PFSK-1 (cell line): ENCODE results near the gene PRRC2B.

Source experiments
- FOXP2 ChIP-seq: optimal IDR thresholded peaks from 2 replicates; pipeline ENCODE3; 2011; ENCODE audit warnings: borderline replicate concordance, control low read depth, inconsistent platforms; ENCODE audit not compliant: insufficient read depth; ENCODE audit errors: extremely low read length, extremely low read depth
- POLR2AphosphoS5 ChIP-seq: IDR thresholded peaks from 2 replicates; pipeline ENCODE4 v1.6.1; 2012; ENCODE audit warnings: low read depth, mild to moderate bottlenecking, control low read depth, low read length, moderate library complexity
- SIN3A ChIP-seq: IDR thresholded peaks from 2 replicates; pipeline ENCODE4 v1.6.1; 2012; ENCODE audit warnings: mild to moderate bottlenecking, low read length, moderate library complexity, borderline replicate concordance; ENCODE audit not compliant: insufficient read depth
- TAF1 ChIP-seq: IDR thresholded peaks from 2 replicates; pipeline ENCODE4 v1.6.1; 2012; ENCODE audit warnings: low read length, control low read depth, borderline replicate concordance; ENCODE audit not compliant: insufficient read depth
- TF ChIP-seq, protein P1 (sequence below), 2 experiments: IDR thresholded peaks; 2 replicates each; pipeline versions ENCODE4 v1.6.1 to v1.8.0; 2011 to 2012; ENCODE audit warnings: low read depth in 2 of 2, low read length in 2 of 2, control low read depth in 1 of 2, inconsistent platforms in 1 of 2, mild to moderate bottlenecking in 1 of 2, moderate library complexity in 1 of 2; ENCODE audit not compliant: insufficient read depth in 1 of 2

Gene PRRC2B

DNA sequence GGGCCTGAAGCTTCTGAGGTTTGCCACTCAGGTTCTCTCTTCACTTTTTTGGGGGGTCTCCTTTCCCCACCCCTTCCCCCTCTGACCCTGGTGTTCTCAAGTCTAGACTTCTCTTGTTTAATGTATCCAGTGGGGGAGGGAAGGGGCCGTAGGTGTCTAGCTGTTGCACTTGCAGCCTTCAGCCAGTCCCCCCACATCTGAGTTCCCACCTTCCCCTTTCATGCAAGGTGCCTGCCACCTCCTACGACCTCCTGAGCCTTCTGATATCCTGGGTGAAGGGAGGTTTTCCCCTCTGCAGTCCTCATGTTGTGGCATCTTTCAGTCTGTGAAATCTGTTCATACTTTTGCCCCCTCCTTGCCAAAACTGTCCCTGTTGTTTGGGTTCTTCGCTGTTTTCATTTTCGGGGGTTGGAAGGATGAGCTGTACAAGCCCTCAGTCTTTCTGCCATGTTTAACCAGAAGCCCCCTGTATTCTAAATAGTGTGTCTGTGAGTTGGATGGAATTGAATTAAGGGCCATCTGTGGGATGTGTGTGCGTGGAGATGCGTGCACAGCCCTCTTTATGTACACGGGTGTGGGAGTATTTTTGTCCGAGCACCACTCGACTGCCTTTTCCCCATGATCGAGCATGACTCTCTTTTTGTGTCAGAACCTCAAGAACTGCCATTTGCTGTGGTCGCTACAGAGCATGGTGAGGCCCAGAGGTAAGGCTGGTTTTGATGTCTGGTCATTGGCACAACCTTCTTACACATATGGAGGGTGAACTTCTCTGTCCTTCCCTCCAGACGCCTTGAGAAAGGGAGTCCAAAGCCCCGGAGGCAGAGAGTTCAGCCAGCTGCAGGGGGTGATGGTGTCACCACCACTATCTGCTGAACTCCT lies 23.6 kb downstream of the PRRC2B start:
- TF ChIP-seq SIN3A (no peak), POLR2AphosphoS5 (no peak), FOXP2 (no peak), TAF1 (no peak)
- TF ChIP-seq, protein P1, sequence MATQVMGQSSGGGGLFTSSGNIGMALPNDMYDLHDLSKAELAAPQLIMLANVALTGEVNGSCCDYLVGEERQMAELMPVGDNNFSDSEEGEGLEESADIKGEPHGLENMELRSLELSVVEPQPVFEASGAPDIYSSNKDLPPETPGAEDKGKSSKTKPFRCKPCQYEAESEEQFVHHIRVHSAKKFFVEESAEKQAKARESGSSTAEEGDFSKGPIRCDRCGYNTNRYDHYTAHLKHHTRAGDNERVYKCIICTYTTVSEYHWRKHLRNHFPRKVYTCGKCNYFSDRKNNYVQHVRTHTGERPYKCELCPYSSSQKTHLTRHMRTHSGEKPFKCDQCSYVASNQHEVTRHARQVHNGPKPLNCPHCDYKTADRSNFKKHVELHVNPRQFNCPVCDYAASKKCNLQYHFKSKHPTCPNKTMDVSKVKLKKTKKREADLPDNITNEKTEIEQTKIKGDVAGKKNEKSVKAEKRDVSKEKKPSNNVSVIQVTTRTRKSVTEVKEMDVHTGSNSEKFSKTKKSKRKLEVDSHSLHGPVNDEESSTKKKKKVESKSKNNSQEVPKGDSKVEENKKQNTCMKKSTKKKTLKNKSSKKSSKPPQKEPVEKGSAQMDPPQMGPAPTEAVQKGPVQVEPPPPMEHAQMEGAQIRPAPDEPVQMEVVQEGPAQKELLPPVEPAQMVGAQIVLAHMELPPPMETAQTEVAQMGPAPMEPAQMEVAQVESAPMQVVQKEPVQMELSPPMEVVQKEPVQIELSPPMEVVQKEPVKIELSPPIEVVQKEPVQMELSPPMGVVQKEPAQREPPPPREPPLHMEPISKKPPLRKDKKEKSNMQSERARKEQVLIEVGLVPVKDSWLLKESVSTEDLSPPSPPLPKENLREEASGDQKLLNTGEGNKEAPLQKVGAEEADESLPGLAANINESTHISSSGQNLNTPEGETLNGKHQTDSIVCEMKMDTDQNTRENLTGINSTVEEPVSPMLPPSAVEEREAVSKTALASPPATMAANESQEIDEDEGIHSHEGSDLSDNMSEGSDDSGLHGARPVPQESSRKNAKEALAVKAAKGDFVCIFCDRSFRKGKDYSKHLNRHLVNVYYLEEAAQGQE (IDR thresholded peaks at IDR 0.05; ENCODE audit: insufficient read depth in 1 of 2, low read depth in 2 of 2, low read length in 2 of 2) = no peak

DNA sequence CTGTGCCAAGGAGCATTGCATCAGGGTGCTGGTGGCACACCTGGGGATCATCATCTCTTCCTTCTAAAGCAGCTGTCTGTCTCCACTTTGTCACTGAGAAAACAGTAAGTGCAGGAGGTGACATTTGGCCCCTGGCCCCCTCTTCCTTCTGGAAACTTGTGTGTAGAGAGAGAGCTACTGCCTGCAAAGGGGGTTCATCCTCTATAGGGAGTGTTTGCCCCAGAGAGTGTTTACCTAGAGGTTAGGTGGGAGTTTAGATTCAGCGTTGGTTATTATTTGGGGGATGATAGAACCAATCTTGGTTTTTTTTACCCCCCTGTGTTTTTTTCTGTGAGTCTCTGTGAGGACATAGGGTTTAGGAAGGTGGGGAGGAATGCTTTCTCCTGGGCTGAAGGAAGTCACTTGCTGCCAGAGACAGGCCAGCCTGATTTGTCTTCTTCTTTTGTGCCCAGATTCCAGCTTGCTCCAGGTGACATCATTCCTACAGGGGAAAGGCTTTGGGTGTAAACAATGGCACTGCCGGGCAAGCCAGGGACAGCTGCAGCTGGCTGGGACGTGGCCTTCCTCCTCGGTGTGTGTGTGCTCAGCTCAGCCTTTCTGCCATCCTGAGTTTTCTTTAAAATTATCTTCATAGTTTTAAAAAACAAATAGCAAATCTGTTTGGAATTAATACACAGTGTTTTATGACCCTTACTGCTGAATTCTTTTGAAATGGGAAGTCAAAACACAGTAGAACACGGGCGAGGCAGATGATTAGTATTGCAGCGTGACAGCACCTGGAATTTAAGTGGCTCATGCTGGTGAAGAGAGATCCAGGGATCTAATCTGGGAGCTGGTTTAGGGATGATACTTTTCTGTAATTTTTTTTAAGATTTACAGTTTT lies 24.5 kb downstream of the PRRC2B start:
- TF ChIP-seq FOXP2 (peak; percentile 50), SIN3A (no peak), POLR2AphosphoS5 (no peak)

DNA sequence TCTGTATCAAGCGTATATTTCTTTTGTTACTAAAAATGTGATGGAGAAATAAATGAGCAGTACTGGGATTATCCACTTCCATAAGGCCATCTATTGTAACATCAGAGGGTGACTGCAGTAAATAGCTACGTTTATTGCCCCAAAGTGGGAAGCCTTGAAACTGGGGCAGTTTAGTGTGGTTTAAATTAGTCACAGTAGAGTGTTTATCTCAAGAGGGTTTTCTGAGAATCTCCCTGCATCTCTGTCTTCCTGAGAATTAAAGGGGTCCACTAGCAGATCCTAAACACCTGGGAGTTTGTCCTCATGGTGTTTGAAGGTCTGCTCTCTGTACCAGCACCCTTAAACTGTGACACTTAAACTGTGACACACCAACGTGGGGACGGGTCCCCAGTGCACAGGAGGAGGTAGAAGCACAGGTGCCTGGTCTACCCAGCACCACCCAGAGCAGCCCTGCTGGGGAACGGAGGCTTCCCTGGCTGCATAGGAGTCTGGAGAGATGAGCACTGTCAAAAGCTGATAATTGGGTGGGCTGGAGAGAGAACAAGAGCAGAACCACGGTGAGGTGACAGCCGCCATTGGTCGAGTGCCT lies 25.2 kb downstream of the PRRC2B start:
- TF ChIP-seq FOXP2 (no peak), TAF1 (no peak), POLR2AphosphoS5 (no peak), SIN3A (no peak)
- TF ChIP-seq, protein P1 (IDR thresholded peaks at IDR 0.05; ENCODE audit: insufficient read depth in 1 of 2, low read depth in 2 of 2, low read length in 2 of 2) = no peak

DNA sequence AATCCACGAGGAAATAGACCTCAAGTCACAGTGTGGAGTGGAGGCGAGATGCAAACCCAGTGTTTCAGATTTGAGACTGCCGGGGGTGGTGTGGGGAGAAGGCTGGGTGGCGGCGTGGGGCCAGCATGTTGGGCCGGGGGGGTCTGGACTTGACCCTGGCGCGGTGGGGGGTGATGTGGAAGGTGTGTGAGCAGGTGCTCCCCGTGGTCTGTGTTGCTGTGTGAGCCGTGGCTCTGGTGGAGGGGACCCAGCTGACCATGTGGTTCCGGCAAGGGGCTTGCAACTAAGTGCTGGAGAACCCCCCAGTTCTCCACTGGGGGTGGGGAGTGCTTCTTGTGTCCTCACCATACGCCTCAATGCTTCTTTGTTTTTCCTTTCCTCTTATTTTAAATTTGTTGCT lies 25.8 kb downstream of the PRRC2B start:
- no peak for TF ChIP-seq SIN3A
- TF ChIP-seq POLR2AphosphoS5 = no peak
- no peak for TF ChIP-seq FOXP2
- TF ChIP-seq TAF1 = no peak
- TF ChIP-seq, protein P1 (IDR thresholded peaks at IDR 0.05; ENCODE audit: insufficient read depth in 1 of 2, low read depth in 2 of 2, low read length in 2 of 2) = no peak

DNA sequence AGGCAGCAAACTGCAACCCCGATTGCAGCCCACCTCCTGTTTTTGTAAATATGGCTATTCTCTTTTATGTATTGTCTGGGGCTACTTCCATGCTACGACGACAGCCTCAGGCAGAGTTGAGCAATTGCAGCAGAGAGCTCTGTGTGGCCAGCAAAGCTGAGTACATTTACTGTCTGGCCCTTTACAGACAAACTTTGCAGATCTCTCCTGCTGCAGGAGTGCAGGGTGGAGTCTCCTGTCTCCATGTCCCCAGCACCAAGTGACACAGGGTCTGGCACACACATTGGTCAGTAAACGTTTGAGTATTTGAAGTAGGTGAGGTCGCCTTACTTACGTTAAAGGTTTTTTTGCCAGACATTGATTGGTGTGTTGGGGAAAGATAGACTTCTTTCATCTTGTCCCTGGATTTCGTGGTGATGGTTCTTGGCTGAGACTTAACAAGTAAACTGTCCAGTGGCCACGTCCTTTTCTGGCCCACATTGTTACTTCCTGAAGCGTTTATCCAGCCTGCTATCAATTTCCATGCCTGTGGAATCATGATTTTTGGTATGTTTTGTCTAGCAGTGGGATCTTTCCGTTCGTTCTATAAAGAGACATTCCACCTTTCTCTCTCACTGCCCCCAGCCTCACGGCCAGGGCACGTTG lies 27.2 kb downstream of the PRRC2B start:
- TF ChIP-seq POLR2AphosphoS5 (no peak), FOXP2 (no peak), SIN3A (no peak), TAF1 (no peak)
- TF ChIP-seq, protein P1 (IDR thresholded peaks at IDR 0.05; ENCODE audit: insufficient read depth in 1 of 2, low read depth in 2 of 2, low read length in 2 of 2) = no peak
